Heart left ventricle (tissue), 16 donors: ENCODE results near the gene RAG2. TPM values are rescaled to one million over a fixed set of nuclear protein-coding genes. Genes with fewer than 3 reads are reported as not detected.

Experiments used
- ATAC-seq, 4 donors: fragments of 200-7000 bp; cut with Tn5 transposase; one replicate each; pipeline ENCODE4 v1.9.1; 2020 to 2022; ENCODE audit warnings: moderate library complexity in 4 of 4, mild to moderate bottlenecking in 3 of 4, moderate number of reproducible peaks in 1 of 4
- DNase-seq, 5 donors: peaks; one replicate each; pipeline ENCODE4 v3.0.0-alpha.2; 2020
- H3K27ac ChIP-seq, 12 donors: fragments of 200-600 bp; sonication (generic) in 4 of 12; one replicate each; pipeline versions ENCODE4 v1.5.0 to v1.8.0; 2016 to 2022; ENCODE audit warnings: mild to moderate bottlenecking in 2 of 12
- H3K27me3 ChIP-seq, 9 donors: fragments of 200-600 bp; sonication (generic) in 2 of 9; one replicate each; pipeline versions ENCODE4 v1.5.1 to v1.8.0; 2016 to 2022; ENCODE audit warnings: mild to moderate bottlenecking in 3 of 9
- H3K36me3 ChIP-seq, 9 donors: fragments of 200-600 bp; sonication (generic) in 2 of 9; one replicate each; pipeline versions ENCODE4 v1.5.0 to v1.8.0; 2018 to 2022; ENCODE audit warnings: mild to moderate bottlenecking in 2 of 9
- H3K4me1 ChIP-seq, 12 donors: fragments of 200-600 bp; sonication (generic) in 4 of 12; one replicate each; pipeline versions ENCODE4 v1.5.0 to v1.8.0; 2016 to 2022; ENCODE audit warnings: mild to moderate bottlenecking in 3 of 12
- H3K4me3 ChIP-seq, 12 donors: fragments of 200-600 bp; sonication (generic) in 4 of 12; one replicate each; pipeline versions ENCODE4 v1.5.0 to v1.8.0; 2017 to 2022; ENCODE audit warnings: mild to moderate bottlenecking in 9 of 12, moderate library complexity in 4 of 12
- H3K9me3 ChIP-seq, 12 donors: fragments of 200-600 bp; sonication (generic) in 4 of 12; one replicate each; pipeline versions ENCODE4 v1.5.0 to v1.8.0; 2016 to 2022; ENCODE audit warnings: mild to moderate bottlenecking in 1 of 12
- CTCF ChIP-seq, 12 donors: fragments of 200-600 bp; sonication (generic) in 4 of 12; IDR thresholded peaks; one replicate each; pipeline versions ENCODE4 v1.5.0 to v1.8.0; 2018 to 2022; ENCODE audit warnings: antibody characterized with exemption in 12 of 12, mild to moderate bottlenecking in 5 of 12
- POLR2A ChIP-seq, 2 donors: fragments of 450-650 bp; IDR thresholded peaks; one replicate each; pipeline ENCODE4 v1.6.1; 2017; ENCODE audit warnings: antibody characterized with exemption in 2 of 2, mild to moderate bottlenecking in 2 of 2, moderate library complexity in 2 of 2
- WGBS, 4 donors: extraction: QIAGEN DNeasy Blood & Tissue Kit in 2 of 4; methylation state at CpG; one replicate each; pipeline versions ENCODE4 v1.1.5 to v1.1.7; 2013 to 2018; 5-methylcytosine and 5-hydroxymethylcytosine counted together
- intact Hi-C, 10 donors: fragments of 100-400 bp; cut with DNase I; formaldehyde crosslinking; loops; one replicate each; pipeline versions ENCODE4 v1.11.1 to v1.14.2; 2022
- polyA plus RNA-seq, 2 donors: library from polyadenylated mRNA; stranded (reverse); fragments of 200-250 nt; gene quantifications; one replicate each; pipeline ENCODE4 v1.2.3, GENCODE V29; 2013
- total RNA-seq, 9 donors: library from RNA; depleted of rRNA in 2 of 9; stranded (reverse); fragments of >200 nt in 2 of 9; fragmentation: NEBNext Ultra II Directional in 3 of 9; extraction: Animal tissue kit (Norgen Biotek cat#: 25700) in 3 of 9; gene quantifications; one replicate each; pipeline versions ENCODE4 v1.1.0 to v1.2.4, GENCODE V29; 2016 to 2023
- donor health status: ischemic (EF 13 %, LVEDD 7.1; RV severe dilation, severe dysfunction).
- donor health status: healthy with polysubstance abuse.
- donor health status: DM: no; HTN: yes; CAD: no.
- donor health status: DM: no; HTN: no; CAD: no.
- donor health status: ischemic (EF 25% LVEDD 6.9; RV normal size, moderate dysfunction).
- donor health status: ischemic (EF 25% LVEDD 5.7; RV mildly dilated, moderate dysfunction).
- donor health status: healthy.
- donor health status: DM: yes; HTN: yes; CAD: no.
- donor health status: ischemic (EF 35%, LVEDD 5.7; RV mildly dilated, moderate dysfunction).
- donor health status: nonischemic (EF 11% LVEDD 7.7; RV severe dilation, severe dysfunction).
- donor health status: DM: yes; HTN: yes; CAD: no.
- donor health status: PGD.
- donor health status: ischemic (EF 29% LVEDD 5.4; RV normal size, mild dysfunction).
- donor health status: nonischemic (EF 23%, LVEDD 6.1; RV moderate dilation, normal function).

RAG2 gene
- total and polyA plus RNA-seq, 11 donors: not detected

DNA sequence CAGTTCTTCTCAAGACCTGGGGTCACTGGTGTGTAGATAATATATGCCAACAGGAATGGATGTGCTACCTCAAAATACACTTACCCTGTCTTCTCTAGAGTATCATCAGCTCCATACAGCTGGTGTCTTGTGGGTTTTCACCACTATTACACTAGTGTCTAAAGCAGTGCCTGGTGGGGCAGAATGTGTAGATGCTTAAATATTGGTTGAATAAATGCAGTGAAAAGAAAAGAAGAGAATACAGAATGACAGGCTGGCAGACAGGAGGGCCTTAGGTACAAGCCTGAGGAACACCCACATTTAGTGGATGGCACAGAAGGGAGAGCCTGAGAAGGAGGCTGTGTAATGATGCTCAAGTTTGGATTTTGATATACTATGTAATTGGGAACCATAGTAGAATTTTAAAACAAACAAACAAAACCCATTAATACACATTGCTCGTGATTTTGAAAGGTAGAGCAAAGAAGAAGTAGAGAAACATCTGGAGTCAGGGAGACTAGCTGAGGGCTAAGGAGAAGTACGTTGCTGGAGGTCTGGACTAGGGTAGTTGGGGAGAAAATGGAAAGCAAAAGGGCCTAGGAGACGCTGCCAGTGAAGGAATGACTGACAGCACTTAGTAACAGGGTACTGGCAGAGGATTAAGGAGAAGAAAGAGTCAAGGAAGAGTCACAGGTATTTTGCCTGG is 20.5 kb upstream of the RAG2 start:
- no peaks in the 10 kb centered on the region for H3K9me3 ChIP-seq
- DNase-seq (no peak), ATAC-seq (no peak)
- peaks cover 0 to 23% (median 9%) of the 10 kb centered on the region in 12 donors for H3K4me1 ChIP-seq
- H3K36me3 ChIP-seq: no peaks in the 10 kb centered on the region
- H3K27me3 ChIP-seq: no peaks in the 10 kb centered on the region
- H3K27ac ChIP-seq: peak overlapping the region in 2 of 12 donors; percentile 21 to 53
- peak overlapping the region in 5 of 12 donors; percentile 15 to 45 (median 27) for H3K4me3 ChIP-seq
- 77 to 82% (median 77%) methylated on average over 3 of the region's 3 CpGs for WGBS, 4 donors
- TF ChIP-seq POLR2A (IDR thresholded peaks at IDR 0.05) (no peak), CTCF (IDR thresholded peaks at IDR 0.05) (no peak)
- intact Hi-C loops: no loop called here

GRCh38 chr11:36617543-36618362 is 19.7 kb upstream of the RAG2 start:
- Histone ChIP-seq H3K27ac (peak overlapping the region in 1 of 12 donors; percentile 53), H3K4me3 (no peak overlapping the region), H3K27me3 (no peaks in the 10 kb centered on the region), H3K36me3 (no peaks in the 10 kb centered on the region), H3K4me1 (peaks cover 0 to 23% (median 9%) of the 10 kb centered on the region in 12 donors), H3K9me3 (no peaks in the 10 kb centered on the region)
- no peak for DNase-seq
- 83 to 88% (median 85%) methylated on average over 6 of the region's 6 CpGs for WGBS, 4 donors
- ATAC-seq: no peak
- intact Hi-C loops: no loop called here
- TF ChIP-seq CTCF (IDR thresholded peaks at IDR 0.05) (no peak), POLR2A (IDR thresholded peaks at IDR 0.05) (no peak)

GRCh38 chr11:36615826-36616225 is 17.8 kb upstream of the RAG2 start:
- intact Hi-C loops: no loop called here
- no peaks in the 10 kb centered on the region for H3K27me3 ChIP-seq
- ATAC-seq: no peak

More at GRCh38 chr11:36615826-36616225, 17.8 kb upstream of the RAG2 start:
- no peak for TF ChIP-seq CTCF (IDR thresholded peaks at IDR 0.05)
- no peak for TF ChIP-seq POLR2A (IDR thresholded peaks at IDR 0.05)
- peaks cover 0 to 23% (median 9%) of the 10 kb centered on the region in 12 donors for H3K4me1 ChIP-seq
- H3K27ac ChIP-seq: no peak overlapping the region
- no peak overlapping the region for H3K4me3 ChIP-seq
- peaks cover 0 to 5% (median 0%) of the 10 kb centered on the region in 9 donors for H3K36me3 ChIP-seq
- DNase-seq: no peak
- 80 to 93% (median 85%) methylated on average over 3 of the region's 3 CpGs for WGBS, 4 donors
- no peaks in the 10 kb centered on the region for H3K9me3 ChIP-seq
